ENCODE results near the gene JAZF1. TPM values are rescaled to one million over a fixed set of nuclear protein-coding genes. Genes with fewer than 3 reads are reported as not detected.

JAZF1 gene
- 4.6 to 6.3 TPM (median 5.7 TPM) in 5 replicates for total RNA-seq (2022; extraction: Qiagen RNA extraction; ENCODE audit: low read depth)

DNA sequence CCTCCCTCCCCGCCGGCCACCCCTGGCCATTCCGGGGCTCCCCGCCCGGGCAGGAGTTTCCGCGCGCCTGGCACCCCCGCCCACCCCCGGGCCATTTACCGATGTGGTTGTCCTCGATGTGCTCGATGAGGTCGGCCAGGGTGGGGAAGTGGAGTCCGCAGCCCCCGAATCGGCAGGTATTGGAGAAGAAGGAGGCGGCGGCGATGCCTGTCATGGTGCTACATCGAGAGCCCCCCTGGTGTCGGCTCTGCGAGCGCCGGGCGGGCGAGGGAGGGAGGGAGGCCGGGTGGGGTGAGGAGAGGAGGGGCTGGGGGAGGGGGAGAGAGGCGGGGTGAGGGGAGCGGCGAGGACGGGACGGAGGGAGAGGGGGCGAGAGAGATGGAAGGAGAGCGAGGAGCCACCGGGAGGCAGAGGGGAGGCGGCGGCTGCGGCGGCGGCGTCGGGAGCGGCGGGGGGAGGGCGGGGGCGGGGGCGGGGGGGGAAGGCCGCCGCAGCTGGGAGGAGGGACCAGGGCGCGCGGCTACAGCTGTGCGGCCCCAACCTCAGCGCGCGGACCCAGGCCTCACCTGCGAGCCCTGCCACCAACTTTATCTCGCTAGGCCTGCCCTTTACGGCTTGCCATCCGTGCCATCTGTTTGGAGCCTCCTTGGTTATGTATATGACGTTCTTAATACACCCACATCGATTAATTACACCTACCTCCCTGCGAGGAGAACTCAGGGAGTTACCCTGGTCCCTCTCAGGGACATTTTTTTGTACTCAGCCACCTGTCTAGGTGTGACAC is at the start of gene JAZF1:
Gene JAZF1, minus strand, starts transcription at position 432 of the 784 bp plus-strand sequence.

Other genes starting within 250 kb of the JAZF1 start
- 2.1 to 4.2 TPM (median 3.6 TPM) in 5 replicates for gene CREB5, start 231.7 kb upstream of the JAZF1 start, total RNA-seq (2022; extraction: Qiagen RNA extraction; ENCODE audit: low read depth)

Data from A549 treated with ZK216348 at 1 μM for 4 hours (cell line).